Sigmoid colon (tissue), 7 donors: ENCODE data around the gene FCN3. TPM values are rescaled to one million over a fixed set of nuclear protein-coding genes. Genes with fewer than 3 reads are reported as not detected.

Source experiments
- DNase-seq: peaks from one replicate; pipeline ENCODE4 v3.0.0-alpha.2; 2019
- H3K27ac ChIP-seq, 4 donors: fragments of 200-600 bp; sonication (generic); one replicate each; pipeline ENCODE4 v1.5.1; 2016 to 2019; ENCODE audit warnings: mild to moderate bottlenecking in 1 of 4
- H3K27me3 ChIP-seq, 3 donors: fragments of 200-600 bp; sonication (generic); one replicate each; pipeline ENCODE4 v1.5.1; 2019; ENCODE audit warnings: mild to moderate bottlenecking in 1 of 3
- H3K36me3 ChIP-seq, 4 donors: fragments of 200-600 bp; sonication (generic); one replicate each; pipeline ENCODE4 v1.5.1; 2016 to 2019
- H3K4me1 ChIP-seq, 4 donors: fragments of 200-600 bp; sonication (generic); one replicate each; pipeline ENCODE4 v1.5.1; 2017 to 2019
- H3K4me3 ChIP-seq, 4 donors: fragments of 200-600 bp; sonication (generic); one replicate each; pipeline ENCODE4 v1.5.1; 2017 to 2019; ENCODE audit warnings: mild to moderate bottlenecking in 2 of 4, moderate library complexity in 1 of 4
- H3K9me3 ChIP-seq, 4 donors: fragments of 200-600 bp in 3 of 4; sonication (generic) in 3 of 4; one replicate each; pipeline versions ENCODE4 v1.5.1 to v1.6.1; 2013 to 2019
- EP300 ChIP-seq, 4 donors: sonication (generic); formaldehyde crosslinking; IDR thresholded peaks; one replicate each; pipeline ENCODE4 v1.6.1; 2017; ENCODE audit warnings: antibody characterized with exemption in 4 of 4
- POLR2A ChIP-seq, 2 donors: fragments of 450-650 bp; IDR thresholded peaks; one replicate each; pipeline ENCODE4 v1.6.1; 2016; ENCODE audit warnings: antibody characterized with exemption in 2 of 2, mild to moderate bottlenecking in 2 of 2, moderate library complexity in 2 of 2
- POLR2AphosphoS5 ChIP-seq, 4 donors: sonication (generic); formaldehyde crosslinking; IDR thresholded peaks; one replicate each; pipeline ENCODE4 v1.6.1; 2017; ENCODE audit warnings: antibody characterized with exemption in 4 of 4
- WGBS, 2 donors: extraction: QIAGEN DNeasy Blood & Tissue Kit; methylation state at CpG; one replicate each; pipeline ENCODE4 v1.1.7; 2013; 5-methylcytosine and 5-hydroxymethylcytosine counted together
- intact Hi-C: fragments of 100-400 bp; cut with DNase I; formaldehyde crosslinking; loops from one replicate; pipeline ENCODE4 v1.15.1; 2023
- polyA plus RNA-seq, 3 donors: library from polyadenylated mRNA; stranded (reverse); fragments of 200-250 nt; gene quantifications; one replicate each; pipeline ENCODE4 v1.2.3, GENCODE V29; 2013
- total RNA-seq, 4 donors: library from RNA; depleted of rRNA; stranded (reverse); fragments of >200 nt; gene quantifications; one replicate each; pipeline ENCODE4 v1.1.0, GENCODE V29; 2016
- TF ChIP-seq, protein P1 (sequence below), 4 experiments: fragments of 450-650 bp in 3 of 4; fragments of 200-600 bp in 1 of 4; IDR thresholded peaks; one replicate each; pipeline ENCODE4 v1.5.1; 2016 to 2019; ENCODE audit warnings: antibody characterized with exemption in 4 of 4, mild to moderate bottlenecking in 3 of 4, moderate library complexity in 2 of 4
- donor health status: healthy with polysubstance abuse.
- donor health status: Bipolar disorder and iron deficiency.
- donor health status: healthy.

FCN3 gene
- total and polyA plus RNA-seq, 7 donors = 0.49 to 4.6 (median 2.5) TPM

DNA sequence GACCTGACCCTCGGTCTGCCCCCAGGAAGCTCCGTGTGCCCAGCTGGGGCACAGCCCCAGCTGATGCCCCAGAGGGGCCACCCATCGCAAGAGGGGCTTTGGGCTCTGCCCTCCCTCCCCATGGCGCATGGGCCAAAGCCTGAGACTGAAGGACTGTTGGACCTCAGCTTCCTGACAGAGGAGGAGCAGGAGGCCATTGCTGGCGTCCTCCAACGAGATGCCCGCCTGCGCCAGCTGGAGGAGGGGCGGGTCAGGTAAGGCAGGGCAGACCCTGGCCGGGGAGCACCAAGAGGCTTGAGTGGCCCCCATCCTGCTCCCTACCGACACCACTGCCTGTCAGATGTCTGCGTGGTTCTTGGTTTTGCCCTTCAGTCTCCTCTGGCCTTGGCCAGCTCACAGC, 29.4 kb downstream of the FCN3 start:
- TF ChIP-seq EP300 (IDR thresholded peaks at IDR 0.05) = no peak
- TF ChIP-seq POLR2AphosphoS5 (IDR thresholded peaks at IDR 0.05) = no peak
- TF ChIP-seq, protein P1, sequence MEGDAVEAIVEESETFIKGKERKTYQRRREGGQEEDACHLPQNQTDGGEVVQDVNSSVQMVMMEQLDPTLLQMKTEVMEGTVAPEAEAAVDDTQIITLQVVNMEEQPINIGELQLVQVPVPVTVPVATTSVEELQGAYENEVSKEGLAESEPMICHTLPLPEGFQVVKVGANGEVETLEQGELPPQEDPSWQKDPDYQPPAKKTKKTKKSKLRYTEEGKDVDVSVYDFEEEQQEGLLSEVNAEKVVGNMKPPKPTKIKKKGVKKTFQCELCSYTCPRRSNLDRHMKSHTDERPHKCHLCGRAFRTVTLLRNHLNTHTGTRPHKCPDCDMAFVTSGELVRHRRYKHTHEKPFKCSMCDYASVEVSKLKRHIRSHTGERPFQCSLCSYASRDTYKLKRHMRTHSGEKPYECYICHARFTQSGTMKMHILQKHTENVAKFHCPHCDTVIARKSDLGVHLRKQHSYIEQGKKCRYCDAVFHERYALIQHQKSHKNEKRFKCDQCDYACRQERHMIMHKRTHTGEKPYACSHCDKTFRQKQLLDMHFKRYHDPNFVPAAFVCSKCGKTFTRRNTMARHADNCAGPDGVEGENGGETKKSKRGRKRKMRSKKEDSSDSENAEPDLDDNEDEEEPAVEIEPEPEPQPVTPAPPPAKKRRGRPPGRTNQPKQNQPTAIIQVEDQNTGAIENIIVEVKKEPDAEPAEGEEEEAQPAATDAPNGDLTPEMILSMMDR (IDR thresholded peaks at IDR 0.05) = no peak
- no peak for TF ChIP-seq POLR2A (IDR thresholded peaks at IDR 0.05)
- intact Hi-C loops = no loop called here
- no peak overlapping the region for H3K27ac ChIP-seq
- no peak for DNase-seq
- H3K9me3 ChIP-seq = no peaks in the 10 kb centered on the region
- H3K4me1 ChIP-seq = peaks cover 0 to 14% (median 13%) of the 10 kb centered on the region in 4 donors
- H3K27me3 ChIP-seq = peaks cover 12 to 34% (median 27%) of the 10 kb centered on the region in 3 donors
- no peak overlapping the region for H3K4me3 ChIP-seq
- 92 to 94% methylated on average over 12 of the region's 12 CpGs for WGBS, 2 donors
- H3K36me3 ChIP-seq = no peaks in the 10 kb centered on the region

DNA sequence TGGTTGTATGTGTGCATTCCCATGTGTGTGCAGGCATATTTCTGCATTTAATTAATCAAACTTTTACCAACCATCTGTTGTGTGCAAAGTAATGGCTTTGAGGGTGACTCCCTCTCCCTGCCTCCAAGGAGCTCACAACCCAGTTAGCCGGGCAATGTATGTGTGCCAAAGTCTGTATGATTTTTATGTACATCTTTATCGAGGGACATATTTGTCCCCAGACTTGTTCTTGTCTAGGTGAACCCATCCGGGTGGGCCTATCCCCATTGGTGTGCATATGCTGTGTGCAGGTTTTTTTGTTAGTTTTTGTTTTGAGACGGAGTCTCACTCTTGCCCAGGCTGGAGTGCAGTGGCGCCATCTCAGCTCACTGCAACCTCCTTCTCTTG, 31.0 kb downstream of the FCN3 start:
- intact Hi-C loops = no loop called here
- TF ChIP-seq EP300 (IDR thresholded peaks at IDR 0.05) (no peak), POLR2A (IDR thresholded peaks at IDR 0.05) (no peak), POLR2AphosphoS5 (IDR thresholded peaks at IDR 0.05) (no peak)
- TF ChIP-seq, protein P1 (IDR thresholded peaks at IDR 0.05) = no peak
- H3K27me3 ChIP-seq = peaks cover 0 to 18% (median 12%) of the 10 kb centered on the region in 3 donors
- no peaks in the 10 kb centered on the region for H3K4me1 ChIP-seq
- H3K36me3 ChIP-seq = peaks cover 0 to 2% (median 0%) of the 10 kb centered on the region in 4 donors
- no peak for DNase-seq
- no peaks in the 10 kb centered on the region for H3K9me3 ChIP-seq
- H3K4me3 ChIP-seq = no peak overlapping the region
- H3K27ac ChIP-seq = no peak overlapping the region
- 59 to 66% methylated on average over 5 of the region's 5 CpGs for WGBS, 2 donors

DNA sequence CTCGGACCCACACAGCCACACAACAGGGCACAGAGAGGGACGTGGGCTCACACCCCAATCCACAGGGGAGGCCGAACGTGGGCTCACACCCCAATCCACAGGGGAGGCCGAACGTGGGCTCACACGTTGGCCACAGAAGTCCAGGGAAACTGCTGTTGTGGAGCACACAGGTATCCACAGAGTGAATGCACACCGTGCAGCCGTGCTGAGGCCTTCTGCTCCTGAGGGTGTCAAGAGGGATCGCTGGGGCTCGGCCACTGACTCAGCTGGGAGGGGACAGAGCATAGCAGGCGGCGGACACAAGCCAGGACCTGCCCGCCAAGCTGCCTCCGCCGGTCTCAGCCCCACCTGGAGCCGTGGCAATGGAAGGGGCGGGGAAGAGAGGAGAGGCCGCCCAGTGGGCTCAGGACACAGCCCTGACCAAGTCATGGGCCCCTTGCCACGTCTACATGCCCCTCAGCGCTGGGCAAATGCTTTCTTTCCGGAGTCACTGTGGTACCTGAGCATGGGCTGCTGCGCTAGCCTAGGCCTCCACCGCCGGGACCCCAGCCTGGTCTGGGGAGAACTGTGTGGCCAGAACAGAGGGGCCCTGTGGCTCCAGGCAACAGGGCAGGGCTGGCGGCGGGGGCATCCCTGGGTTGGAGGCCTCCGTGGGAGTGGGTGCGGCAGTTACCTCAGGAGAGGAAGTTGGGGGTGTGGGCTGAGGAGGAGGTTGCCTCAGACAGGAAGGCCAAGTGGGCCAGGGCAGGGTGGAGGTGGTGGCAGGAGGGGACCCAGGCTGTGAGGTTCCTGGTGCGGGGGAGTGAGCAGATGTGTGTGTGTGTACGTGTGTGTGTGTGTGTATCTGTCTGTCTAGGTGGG, 31.6 kb downstream of the FCN3 start:
- 35 to 59% methylated on average over 31 of the region's 31 CpGs for WGBS, 2 donors
- DNase-seq = no peak
- H3K4me1 ChIP-seq = no peaks in the 10 kb centered on the region
- no peak overlapping the region for H3K27ac ChIP-seq
- intact Hi-C loops = no loop called here
- peaks cover 0 to 6% (median 0%) of the 10 kb centered on the region in 4 donors for H3K36me3 ChIP-seq
- peaks cover 0 to 14% (median 7%) of the 10 kb centered on the region in 3 donors for H3K27me3 ChIP-seq
- H3K9me3 ChIP-seq = no peaks in the 10 kb centered on the region
- H3K4me3 ChIP-seq = no peak overlapping the region
- TF ChIP-seq POLR2A (IDR thresholded peaks at IDR 0.05) (no peak), EP300 (IDR thresholded peaks at IDR 0.05) (no peak), POLR2AphosphoS5 (IDR thresholded peaks at IDR 0.05) (no peak)
- TF ChIP-seq, protein P1 (IDR thresholded peaks at IDR 0.05) = no peak

DNA sequence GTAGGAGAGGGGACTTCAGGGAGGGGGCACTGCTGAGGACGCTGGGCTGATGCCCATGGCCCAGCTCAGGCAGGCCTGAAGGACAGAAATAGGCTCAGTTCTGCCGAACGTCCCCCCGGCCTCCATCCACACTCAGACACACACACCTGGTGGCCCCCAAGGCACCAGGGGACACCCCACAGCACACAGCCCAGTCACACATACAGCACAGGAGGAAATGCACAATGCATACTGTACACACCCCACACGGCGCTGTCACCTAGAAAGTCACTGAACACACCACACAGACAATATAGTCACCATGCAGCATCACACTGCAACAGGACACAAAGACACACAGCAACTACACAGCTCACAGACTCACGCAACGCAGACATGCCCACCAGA, 32.2 kb downstream of the FCN3 start:
- no peaks in the 10 kb centered on the region for H3K4me1 ChIP-seq
- intact Hi-C loops = no loop called here
- 41 to 55% methylated on average over 8 of the region's 8 CpGs for WGBS, 2 donors
- H3K9me3 ChIP-seq = no peaks in the 10 kb centered on the region
- H3K36me3 ChIP-seq = peaks cover 0 to 11% (median 0%) of the 10 kb centered on the region in 4 donors
- no peak overlapping the region for H3K4me3 ChIP-seq
- TF ChIP-seq POLR2AphosphoS5 (IDR thresholded peaks at IDR 0.05) (no peak), EP300 (IDR thresholded peaks at IDR 0.05) (no peak), POLR2A (IDR thresholded peaks at IDR 0.05) (no peak)
- TF ChIP-seq, protein P1 (IDR thresholded peaks at IDR 0.05) = no peak
- DNase-seq = no peak
- peaks cover 0 to 7% (median under 1%) of the 10 kb centered on the region in 3 donors for H3K27me3 ChIP-seq
- no peak overlapping the region for H3K27ac ChIP-seq
